ENCODE data around the gene RNASEH2A. TPM values are rescaled to one million over a fixed set of nuclear protein-coding genes. Genes with fewer than 3 reads are reported as not detected.

RNASEH2A gene
- total RNA-seq, 1 experiment from 2014 or later: 16.7 TPM

DNA sequence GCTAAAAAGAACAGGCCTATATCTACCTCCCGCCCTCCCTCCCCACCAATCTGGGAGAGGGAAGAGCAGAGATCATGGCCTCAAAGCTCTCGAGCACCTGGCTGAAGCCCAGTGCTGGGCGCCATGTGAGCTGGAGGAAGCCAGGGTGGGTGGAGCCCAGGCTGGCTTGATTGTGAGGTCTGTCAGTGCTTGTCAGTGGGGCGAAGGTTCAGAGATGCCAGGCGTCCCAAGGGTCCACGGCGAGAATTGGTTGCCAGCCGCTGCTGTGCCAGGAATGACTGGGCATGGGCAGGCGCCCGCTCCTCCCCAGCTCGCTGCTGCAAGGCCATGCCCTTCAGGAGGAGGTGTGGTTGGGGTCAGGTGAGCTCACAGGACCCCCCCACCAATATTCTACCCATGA, 43.3 kb upstream of the RNASEH2A start:
- intact Hi-C loops (cut with micrococcal nuclease): no loop called here
- no peak overlapping the region for H3K4me3 Mint-ChIP-seq (ENCODE audit: unreplicated experiment)
- H3K27ac Mint-ChIP-seq (ENCODE audit: low read depth, unreplicated experiment): no peak overlapping the region
- no peaks in the 10 kb centered on the region for H3K27me3 Mint-ChIP-seq (ENCODE audit: insufficient read depth, unreplicated experiment)
- H3K36me3 Mint-ChIP-seq (ENCODE audit: insufficient read depth, unreplicated experiment): peaks cover 15% of the 10 kb centered on the region
- no peak for DNase-seq (ENCODE audit: unreplicated experiment)
- TF ChIP-seq, protein P1, sequence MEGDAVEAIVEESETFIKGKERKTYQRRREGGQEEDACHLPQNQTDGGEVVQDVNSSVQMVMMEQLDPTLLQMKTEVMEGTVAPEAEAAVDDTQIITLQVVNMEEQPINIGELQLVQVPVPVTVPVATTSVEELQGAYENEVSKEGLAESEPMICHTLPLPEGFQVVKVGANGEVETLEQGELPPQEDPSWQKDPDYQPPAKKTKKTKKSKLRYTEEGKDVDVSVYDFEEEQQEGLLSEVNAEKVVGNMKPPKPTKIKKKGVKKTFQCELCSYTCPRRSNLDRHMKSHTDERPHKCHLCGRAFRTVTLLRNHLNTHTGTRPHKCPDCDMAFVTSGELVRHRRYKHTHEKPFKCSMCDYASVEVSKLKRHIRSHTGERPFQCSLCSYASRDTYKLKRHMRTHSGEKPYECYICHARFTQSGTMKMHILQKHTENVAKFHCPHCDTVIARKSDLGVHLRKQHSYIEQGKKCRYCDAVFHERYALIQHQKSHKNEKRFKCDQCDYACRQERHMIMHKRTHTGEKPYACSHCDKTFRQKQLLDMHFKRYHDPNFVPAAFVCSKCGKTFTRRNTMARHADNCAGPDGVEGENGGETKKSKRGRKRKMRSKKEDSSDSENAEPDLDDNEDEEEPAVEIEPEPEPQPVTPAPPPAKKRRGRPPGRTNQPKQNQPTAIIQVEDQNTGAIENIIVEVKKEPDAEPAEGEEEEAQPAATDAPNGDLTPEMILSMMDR (IDR thresholded peaks at IDR 0.05; ENCODE audit: unreplicated experiment): no peak
- ChIA-PET CTCF (interaction anchor here (0.5 to 13.2 kb wide), 8 partner anchors 11 to 128 kb away, joined by 3 to 307 read pairs (median 10); partner anchors contain the start of genes BEST2, HOOK2, JUNB and PRDX2), POLR2A (interaction anchor here (0.6 to 1.0 kb wide), 5 partner anchors 13 to 48 kb away, joined by 3 to 4 read pairs (median 3); partner anchors contain the start of genes JUNB and TRIR)
- no peaks in the 10 kb centered on the region for H3K9me3 Mint-ChIP-seq (ENCODE audit: unreplicated experiment)
- H3K4me1 Mint-ChIP-seq (ENCODE audit: insufficient read depth, unreplicated experiment): peaks cover 10% of the 10 kb centered on the region
- no TSS peak for BruUV-seq (replicated peaks)

DNA sequence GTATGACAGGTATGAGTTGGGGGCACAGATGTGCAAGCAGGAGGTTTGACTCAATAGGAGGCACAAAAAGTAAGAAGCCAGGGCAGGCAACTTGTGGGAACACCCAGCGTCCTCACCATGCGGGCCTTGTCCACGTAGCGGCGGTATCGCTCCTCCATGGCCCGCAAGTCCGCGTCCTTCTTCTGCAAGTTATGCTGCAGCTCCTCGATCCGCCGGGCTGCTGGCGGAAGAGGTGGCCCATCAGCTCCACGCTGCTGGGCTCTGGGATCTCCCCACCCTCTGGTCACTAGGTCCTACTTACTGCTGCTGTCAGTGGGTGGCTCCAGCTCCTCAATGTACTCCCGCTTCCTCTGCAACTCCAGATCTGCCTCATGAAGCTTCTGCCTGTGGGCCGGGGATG, 41.7 kb upstream of the RNASEH2A start:
- Mint-ChIP-seq H3K27me3 (ENCODE audit: insufficient read depth, unreplicated experiment) (no peaks in the 10 kb centered on the region), H3K36me3 (ENCODE audit: insufficient read depth, unreplicated experiment) (peaks cover 20% of the 10 kb centered on the region), H3K27ac (ENCODE audit: low read depth, unreplicated experiment) (no peak overlapping the region), H3K9me3 (ENCODE audit: unreplicated experiment) (no peaks in the 10 kb centered on the region), H3K4me3 (ENCODE audit: unreplicated experiment) (no peak overlapping the region), H3K4me1 (ENCODE audit: insufficient read depth, unreplicated experiment) (peaks cover 10% of the 10 kb centered on the region)
- POLR2A ChIA-PET: interaction anchor here (0.6 to 2.0 kb wide), 2 partner anchors 33 to 83 kb away, joined by 4 to 6 read pairs; no protein-coding TSS in a partner anchor
- CTCF ChIA-PET: interaction anchor here (0.6 to 13.2 kb wide), 10 partner anchors 7 to 84 kb away, joined by 3 to 307 read pairs (median 4); partner anchors contain the start of genes BEST2, JUNB, PRDX2 and THSD8
- intact Hi-C loops (cut with micrococcal nuclease): no loop called here
- TF ChIP-seq, protein P1 (IDR thresholded peaks at IDR 0.05; ENCODE audit: unreplicated experiment): no peak
- no peak for DNase-seq (ENCODE audit: unreplicated experiment)
- BruUV-seq (replicated peaks): no TSS peak

DNA sequence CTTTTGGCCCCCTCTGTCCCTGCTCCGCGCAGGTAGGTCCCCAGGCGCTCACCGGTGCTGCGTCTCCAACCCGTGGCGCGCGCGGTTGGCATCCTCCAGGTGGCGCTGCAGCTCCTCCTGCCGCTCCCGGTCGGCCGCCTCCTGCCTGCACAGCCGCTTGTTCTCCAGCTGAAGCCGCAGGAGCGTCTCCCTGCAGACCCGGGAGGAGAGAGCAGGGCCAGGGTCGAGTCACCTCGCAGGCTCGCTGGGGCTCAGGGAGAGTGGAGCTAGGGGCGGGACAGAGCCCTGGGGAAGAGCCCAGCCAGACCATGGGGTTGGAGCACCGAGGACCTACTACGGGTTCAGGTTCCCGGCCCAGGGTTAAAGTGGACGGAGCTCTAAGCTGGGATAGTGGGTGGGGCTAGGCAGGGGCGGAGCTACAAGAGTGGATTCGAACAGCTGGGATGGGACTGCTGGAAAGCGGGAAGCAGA, 40.3 kb upstream of the RNASEH2A start:
- CTCF ChIA-PET: interaction anchor here (0.6 to 13.2 kb wide), 15 partner anchors 9 to 1390 kb away, joined by 3 to 307 read pairs (median 4); partner anchors contain the start of genes HOOK2, JUNB, PRDX2 and THSD8
- peak; percentile 77 for DNase-seq (ENCODE audit: unreplicated experiment)
- Mint-ChIP-seq H3K4me3 (ENCODE audit: unreplicated experiment) (peak overlapping the region; percentile 69), H3K4me1 (ENCODE audit: insufficient read depth, unreplicated experiment) (peaks cover 5% of the 10 kb centered on the region), H3K9me3 (ENCODE audit: unreplicated experiment) (no peaks in the 10 kb centered on the region), H3K36me3 (ENCODE audit: insufficient read depth, unreplicated experiment) (peaks cover 20% of the 10 kb centered on the region), H3K27ac (ENCODE audit: low read depth, unreplicated experiment) (no peak overlapping the region), H3K27me3 (ENCODE audit: insufficient read depth, unreplicated experiment) (no peaks in the 10 kb centered on the region)
- BruUV-seq (replicated peaks): no TSS peak
- intact Hi-C loops (cut with micrococcal nuclease): loop anchor here (1.0 kb wide), 1 partner anchor 30 kb away; no protein-coding TSS in a partner anchor
- TF ChIP-seq, protein P1 (IDR thresholded peaks at IDR 0.05; ENCODE audit: unreplicated experiment): peak; percentile 67
- POLR2A ChIA-PET: interaction anchor here (0.6 to 2.9 kb wide), 16 partner anchors 8 to 164 kb away, joined by 3 to 17 read pairs (median 4); partner anchors contain the start of genes GCDH, GET3, JUNB and PRDX2

DNA sequence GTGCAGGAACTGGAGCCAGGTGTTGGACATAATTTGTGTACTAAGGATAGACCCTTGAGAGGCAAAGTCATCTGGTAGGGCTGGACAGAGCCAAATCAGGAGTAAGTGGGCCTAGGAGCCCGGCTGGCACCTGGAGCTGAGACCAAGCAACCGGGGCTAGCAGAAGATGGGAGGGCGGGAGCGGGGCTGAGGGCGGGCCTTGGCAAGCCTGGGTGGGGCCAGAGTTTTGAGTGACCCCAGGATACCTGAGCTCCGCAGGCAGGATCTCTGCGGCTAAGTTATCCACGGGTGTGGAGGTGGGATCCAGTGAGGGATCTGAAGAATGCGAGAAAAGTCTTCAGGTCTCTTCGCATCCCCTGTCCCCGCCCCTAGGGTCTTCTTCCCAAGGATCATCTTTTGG, 39.2 kb upstream of the RNASEH2A start:
- no TSS peak for BruUV-seq (replicated peaks)
- H3K9me3 Mint-ChIP-seq (ENCODE audit: unreplicated experiment): no peaks in the 10 kb centered on the region
- DNase-seq (ENCODE audit: unreplicated experiment): no peak
- peaks cover 20% of the 10 kb centered on the region for H3K36me3 Mint-ChIP-seq (ENCODE audit: insufficient read depth, unreplicated experiment)
- TF ChIP-seq, protein P1 (IDR thresholded peaks at IDR 0.05; ENCODE audit: unreplicated experiment): no peak
- intact Hi-C loops (cut with micrococcal nuclease): no loop called here
- CTCF ChIA-PET: interaction anchor here (0.6 to 13.2 kb wide), 7 partner anchors 8 to 81 kb away, joined by 3 to 307 read pairs (median 10); partner anchors contain the start of genes HOOK2, JUNB, PRDX2 and THSD8
- H3K27ac Mint-ChIP-seq (ENCODE audit: low read depth, unreplicated experiment): no peak overlapping the region
- POLR2A ChIA-PET: interaction anchor here (0.5 to 2.9 kb wide), 5 partner anchors 18 to 34 kb away, joined by 3 to 17 read pairs (median 3); partner anchors contain the start of gene JUNB
- peaks cover 5% of the 10 kb centered on the region for H3K4me1 Mint-ChIP-seq (ENCODE audit: insufficient read depth, unreplicated experiment)
- no peaks in the 10 kb centered on the region for H3K27me3 Mint-ChIP-seq (ENCODE audit: insufficient read depth, unreplicated experiment)
- H3K4me3 Mint-ChIP-seq (ENCODE audit: unreplicated experiment): no peak overlapping the region
